Stimulated activated naive CD4-positive, alpha-beta T cell (primary cell): ENCODE measurements around the gene SETD6.

Source experiments
- DNase-seq, 6 experiments: peaks; one replicate each; lab custom pipeline; 2025; lab: John Stamatoyannopoulos, UW

Gene SETD6

GRCh38 chr16:58493756-58494431 lies 21.4 kb upstream of the SETD6 start:
- DNase-seq: no peak

GRCh38 chr16:58494981-58495520 lies 20.3 kb upstream of the SETD6 start:
- peak; percentile 26 to 63 (median 45) for DNase-seq

- no peak for DNase-seq
Measured at GRCh38 chr16:58495521-58496331, 19.6 kb upstream of the SETD6 start.

- no peak for DNase-seq
Measured at GRCh38 chr16:58497468-58497867, 17.8 kb upstream of the SETD6 start.

- no peak for DNase-seq
Measured at GRCh38 chr16:58497935-58498334, 17.4 kb upstream of the SETD6 start.

- no peak for DNase-seq
Measured at GRCh38 chr16:58498341-58499091, 16.8 kb upstream of the SETD6 start.

- DNase-seq: no peak
Measured at GRCh38 chr16:58499092-58499511, 16.2 kb upstream of the SETD6 start.

- DNase-seq: peak; percentile 21 to 60 (median 48)
Measured at GRCh38 chr16:58499615-58500351, 15.5 kb upstream of the SETD6 start, which contains the start of gene NDRG4. Gene NDRG4, plus strand, starts transcription at chr16:58500143. Its CDS starts 106 bp downstream, at chr16:58500249.

GRCh38 chr16:58500430-58501241 lies 14.7 kb upstream of the SETD6 start:
- DNase-seq: peak in 2 of 6 experiments; percentile 34 to 56

- DNase-seq: peak; percentile 32 to 72 (median 54)
Measured at GRCh38 chr16:58501242-58502131, 13.8 kb upstream of the SETD6 start.

- DNase-seq: no peak
Measured at GRCh38 chr16:58502217-58502921, 12.9 kb upstream of the SETD6 start.

GRCh38 chr16:58503166-58503862 lies 12.0 kb upstream of the SETD6 start:
- no peak for DNase-seq

- DNase-seq: no peak
Measured at GRCh38 chr16:58503863-58504688, 11.2 kb upstream of the SETD6 start.

GRCh38 chr16:58506241-58507194 lies 8.8 kb upstream of the SETD6 start:
- DNase-seq: no peak

- no peak for DNase-seq
Measured at GRCh38 chr16:58507195-58507962, 7.9 kb upstream of the SETD6 start.
